ENCODE results near the gene SFXN3. TPM values are rescaled to one million over a fixed set of nuclear protein-coding genes. Genes with fewer than 3 reads are reported as not detected.
"Not testable (repeated sequence)": the region's sequence is repeated elsewhere in the genome, so short reads cannot be mapped to it uniquely, and the experiment has no call there.

SFXN3 gene
- total and polyA plus RNA-seq, 2 of the 8 experiments (the other 6 are each of a cell fraction or from before 2014, with no cell fraction given): 2.6 to 2.8 TPM

GRCh38 chr10:101034404-101034803 is 3.4 kb downstream of the SFXN3 start:
- H4K20me1 ChIP-seq (replicated peaks in 1 of 2; ENCODE audit: control insufficient read depth in 1 of 2, insufficient read depth in 2 of 2, low read length in 2 of 2); H2BK5ac ChIP-seq (ENCODE audit: low read depth, low read length); H3K23ac ChIP-seq (ENCODE audit: insufficient read length); H3K4me3 ChIP-seq (ENCODE audit: extremely low read depth in 1 of 4, insufficient read depth in 2 of 4, low read depth in 3 of 4, low read length in 4 of 4); DNase-seq (ENCODE audit: low read depth in 1 of 2, low spot score in 2 of 2); H3K4me2 ChIP-seq (ENCODE audit: insufficient read depth in 1 of 2, low read depth in 2 of 2, low read length in 2 of 2); H3K56ac ChIP-seq (replicated peaks; ENCODE audit: insufficient read length, low read depth, low read length); H2AFZ ChIP-seq (ENCODE audit: low read length); H3K79me2 ChIP-seq (ENCODE audit: control insufficient read depth in 1 of 2, insufficient read depth in 2 of 2, low read length in 2 of 2); H2BK20ac ChIP-seq (ENCODE audit: low read length); H3K9ac ChIP-seq (replicated peaks in 1 of 4; ENCODE audit: extremely low read depth in 1 of 4, low read depth in 3 of 4, low read length in 3 of 4); H3K36me3 ChIP-seq (ENCODE audit: control insufficient read depth in 2 of 4, insufficient read depth in 4 of 4, low read length in 3 of 4); H4K5ac ChIP-seq (ENCODE audit: insufficient read length, low read depth, low read length); H4K8ac ChIP-seq (ENCODE audit: extremely low read depth, insufficient read depth, low read length); H3K14ac ChIP-seq (ENCODE audit: insufficient read length); FAIRE-seq; H2BK15ac ChIP-seq (ENCODE audit: low read length); H2AK5ac ChIP-seq (ENCODE audit: low read depth, low read length); H3K79me1 ChIP-seq (ENCODE audit: low read depth, low read length); H2BK12ac ChIP-seq (ENCODE audit: low read depth, low read length); H4K91ac ChIP-seq (replicated peaks; ENCODE audit: insufficient read length, low read length); H2BK120ac ChIP-seq (replicated peaks; ENCODE audit: low read depth, low read length); H3K18ac ChIP-seq (ENCODE audit: extremely low read depth, low read length); H3K9me3 ChIP-seq (ENCODE audit: insufficient read depth in 2 of 2, low read depth in 1 of 2, low read length in 1 of 2); H3K27ac ChIP-seq (ENCODE audit: low read depth, low read length); H3K4ac ChIP-seq (replicated peaks; ENCODE audit: insufficient read length, low read depth, low read length): not testable (repeated sequence)
- Histone ChIP-seq H3K4me1 (replicated peaks in 1 of 4; ENCODE audit: control insufficient read depth in 3 of 4, insufficient read depth in 4 of 4, low read length in 3 of 4) (peaks cover 0 to 23% (median 18%) of the 10 kb centered on the region in 4 experiments; a peak in 6 of 7 replicates), H3K27me3 (replicated peaks in 1 of 4; ENCODE audit: control insufficient read depth in 3 of 4, extremely low read depth in 1 of 4, insufficient read depth in 3 of 4, low read length in 3 of 4) (peaks cover 1 to 45% (median 35%) of the 10 kb centered on the region in 4 experiments), H3K23me2 (ENCODE audit: low read depth, low read length) (peaks cover 17% of the 10 kb centered on the region)
- ChIA-PET CTCF (ENCODE audit: partially characterized antibody) (interaction anchor here (0.9 to 51.8 kb wide), 5 partner anchors 9 to 108 kb away, joined by 3 to 2176 read pairs (median 6); partner anchors contain the start of gene KAZALD1), POLR2A (ENCODE audit: partially characterized antibody) (interaction anchor here (0.7 kb wide), 1 partner anchor 12 kb away, joined by 4 read pairs; no protein-coding TSS in a partner anchor)
- WGBS, 2 experiments (ENCODE audit: extremely low coverage in 1 of 2, insufficient coverage in 1 of 2, insufficient read length in 1 of 2, insufficient replicate concordance in 2 of 2, low coverage in 1 of 2, low lambda C conversion rate in 2 of 2, missing lambda C conversion rate in 1 of 2): 78% methylated on average over 4 of the region's 4 CpGs; no CpG with 5 or more reads in 1 of the 2 experiments

All from H1 (cell line).